Aorta (tissue), 5 donors: ENCODE data around the gene ROMO1. TPM values are rescaled to one million over a fixed set of nuclear protein-coding genes. Genes with fewer than 3 reads are reported as not detected.
"Not testable (repeated sequence)": the region's sequence is repeated elsewhere in the genome, so short reads cannot be mapped to it uniquely, and the experiment has no call there.

ENCODE experiments used
- ATAC-seq: fragments of 200-7000 bp; cut with Tn5 transposase; one replicate; pipeline ENCODE4 v1.9.1; 2022; ENCODE audit warnings: moderate library complexity; ENCODE audit not compliant: low FRiP score
- DNase-seq, 2 donors: peaks; one replicate each; pipeline ENCODE4 v3.0.0-alpha.2; 2020
- H3K27ac ChIP-seq, 2 donors: one replicate each; pipeline ENCODE4 v1.5.1; 2013; ENCODE audit warnings: low read length in 2 of 2, mild to moderate bottlenecking in 2 of 2, moderate library complexity in 2 of 2, control low read depth in 1 of 2, inconsistent platforms in 1 of 2, low read depth in 1 of 2
- H3K27me3 ChIP-seq, 2 donors: one replicate each; pipeline ENCODE4 v1.6.1; 2013; ENCODE audit warnings: control low read depth in 1 of 2, low read length in 1 of 2, mild to moderate bottlenecking in 1 of 2, moderate library complexity in 1 of 2; ENCODE audit not compliant: insufficient read depth in 2 of 2, control insufficient read depth in 1 of 2
- H3K36me3 ChIP-seq, 2 donors: one replicate each; pipeline ENCODE4 v1.6.1; 2013; ENCODE audit warnings: control low read depth in 1 of 2, low read length in 1 of 2, mild to moderate bottlenecking in 1 of 2; ENCODE audit not compliant: insufficient read depth in 2 of 2, control insufficient read depth in 1 of 2
- H3K4me1 ChIP-seq, 2 donors: one replicate each; pipeline ENCODE4 v1.6.1; 2013; ENCODE audit warnings: low read length in 2 of 2, control low read depth in 1 of 2, mild to moderate bottlenecking in 1 of 2, moderate library complexity in 1 of 2; ENCODE audit not compliant: insufficient read depth in 2 of 2, control insufficient read depth in 1 of 2
- H3K4me3 ChIP-seq, 2 donors: one replicate each; pipeline ENCODE4 v1.5.1; 2013; ENCODE audit warnings: low read length in 2 of 2, control low read depth in 1 of 2, mild to moderate bottlenecking in 1 of 2
- H3K9me3 ChIP-seq: one replicate; pipeline ENCODE4 v1.6.1; 2013; ENCODE audit warnings: mild to moderate bottlenecking, low read length; ENCODE audit not compliant: control insufficient read depth
- WGBS, 2 donors: extraction: QIAGEN DNeasy Blood & Tissue Kit; methylation state at CpG; one replicate each; pipeline ENCODE4 v1.1.7; 2013; 5-methylcytosine and 5-hydroxymethylcytosine counted together
- intact Hi-C, 2 donors: fragments of 100-400 bp; cut with DNase I; formaldehyde crosslinking; loops; one replicate each; pipeline versions ENCODE4 v1.14.2 to v1.15.0; 2022
- polyA plus RNA-seq, 2 donors: library from polyadenylated mRNA; stranded (reverse); fragments of 200-250 nt; gene quantifications; one replicate each; pipeline ENCODE4 v1.2.3, GENCODE V29; 2013
- total RNA-seq, 2 donors: library from RNA; stranded (reverse); fragmentation: NEBNext Ultra II Directional; extraction: Animal tissue kit (Norgen Biotek cat#: 25700); gene quantifications; one replicate each; pipeline ENCODE4 v1.2.1, GENCODE V29; 2021
- donor health status: healthy with polysubstance abuse.
- donor health status: Bipolar disorder and iron deficiency.
- donor health status: DM: no; HTN: no; CAD: no.
- donor health status: DM: no; HTN: no; CAD: no.
- donor health status: DM: yes; HTN: yes; CAD: no.

Gene ROMO1
- total and polyA plus RNA-seq, 4 donors = 78.5 to 629 (median 252) TPM

- H3K9me3 ChIP-seq = no peaks in the 10 kb centered on the region
- DNase-seq (peak in 1 of 2 donors; percentile 48), ATAC-seq (no peak)
- no peaks in the 10 kb centered on the region for H3K27me3 ChIP-seq
- no peak overlapping the region for H3K4me3 ChIP-seq
- no peak overlapping the region for H3K27ac ChIP-seq
- intact Hi-C loops = no loop called here
- peaks cover 0 to 2% of the 10 kb centered on the region in 2 donors for H3K4me1 ChIP-seq
- 87 to 93% methylated on average over 13 of the region's 13 CpGs for WGBS, 2 donors
- H3K36me3 ChIP-seq = peaks cover 3 to 16% of the 10 kb centered on the region in 2 donors
Measured at GRCh38 chr20:35720165-35721123, 21.2 kb downstream of the ROMO1 start.

- H3K4me3 ChIP-seq = no peak overlapping the region
Measured at GRCh38 chr20:35721219-35721618, 22.0 kb downstream of the ROMO1 start.

GRCh38 chr20:35721621-35722020, 22.4 kb downstream of the ROMO1 start:
- Histone ChIP-seq H3K4me3 (no peak overlapping the region), H3K27ac (no peak overlapping the region), H3K36me3 (peaks cover 3 to 13% of the 10 kb centered on the region in 2 donors), H3K27me3 (no peaks in the 10 kb centered on the region), H3K9me3 (no peaks in the 10 kb centered on the region), H3K4me1 (no peaks in the 10 kb centered on the region)
- WGBS, 2 donors = 63 to 68% methylated on average over 3 of the region's 3 CpGs
- intact Hi-C loops = no loop called here
- no peak for ATAC-seq
- DNase-seq = no peak

More at GRCh38 chr20:35721219-35721618, 22.0 kb downstream of the ROMO1 start:
- intact Hi-C loops = no loop called here
- H3K9me3 ChIP-seq = no peaks in the 10 kb centered on the region
- no peaks in the 10 kb centered on the region for H3K27me3 ChIP-seq
- no peak for DNase-seq
- WGBS, 2 donors = 83 to 85% methylated on average over 3 of the region's 3 CpGs
- ATAC-seq = no peak
- H3K27ac ChIP-seq = no peak overlapping the region
- peaks cover 3 to 13% of the 10 kb centered on the region in 2 donors for H3K36me3 ChIP-seq
- no peaks in the 10 kb centered on the region for H3K4me1 ChIP-seq

- H3K4me3 ChIP-seq, ATAC-seq, DNase-seq, H3K27me3 ChIP-seq, H3K27ac ChIP-seq, H3K9me3 ChIP-seq, H3K4me1 ChIP-seq, intact Hi-C loops: not testable (repeated sequence)
- WGBS, 2 donors = 84 to 85% methylated on average over 4 of the region's 4 CpGs
- H3K36me3 ChIP-seq = peaks cover 3 to 13% of the 10 kb centered on the region in 2 donors
Measured at GRCh38 chr20:35723275-35723639, 24.1 kb downstream of the ROMO1 start.

GRCh38 chr20:35723652-35724320, 24.6 kb downstream of the ROMO1 start:
- H3K36me3 ChIP-seq = peaks cover 3 to 13% of the 10 kb centered on the region in 2 donors
- intact Hi-C loops, ATAC-seq, H3K4me1 ChIP-seq, H3K27me3 ChIP-seq, H3K27ac ChIP-seq, H3K9me3 ChIP-seq, H3K4me3 ChIP-seq, DNase-seq: not testable (repeated sequence)
- 91 to 92% methylated on average over 12 of the region's 12 CpGs for WGBS, 2 donors

GRCh38 chr20:35724321-35725230, 25.4 kb downstream of the ROMO1 start:
- no peaks in the 10 kb centered on the region for H3K9me3 ChIP-seq
- no peak for ATAC-seq
- H3K27ac ChIP-seq = no peak overlapping the region
- peaks cover 7 to 13% of the 10 kb centered on the region in 2 donors for H3K36me3 ChIP-seq
- no peaks in the 10 kb centered on the region for H3K27me3 ChIP-seq
- WGBS, 2 donors = 77% methylated on average over 13 of the region's 13 CpGs
- no peak overlapping the region for H3K4me3 ChIP-seq
- no peaks in the 10 kb centered on the region for H3K4me1 ChIP-seq
- intact Hi-C loops = no loop called here
- no peak for DNase-seq

- no peak overlapping the region for H3K4me3 ChIP-seq
- H3K36me3 ChIP-seq = peaks cover 5 to 7% of the 10 kb centered on the region in 2 donors
- H3K27me3 ChIP-seq = no peaks in the 10 kb centered on the region
- no peaks in the 10 kb centered on the region for H3K4me1 ChIP-seq
- no peak overlapping the region for H3K27ac ChIP-seq
- intact Hi-C loops = no loop called here
- 91 to 94% methylated on average over 20 of the region's 20 CpGs for WGBS, 2 donors
- DNase-seq (no peak), ATAC-seq (no peak)
- H3K9me3 ChIP-seq = no peaks in the 10 kb centered on the region
Measured at GRCh38 chr20:35726842-35727711, 27.9 kb downstream of the ROMO1 start.
